ENCODE results near the gene RPS29.
"Not testable (repeated sequence)": the region's sequence is repeated elsewhere in the genome, so short reads cannot be mapped to it uniquely, and the experiment has no call there.

The RPS29 gene

GRCh38 chr14:49598189-49598484 is 12.0 kb upstream of the RPS29 start:
- DNase-seq (ENCODE audit: low spot score): no peak

- DNase-seq (ENCODE audit: low spot score): peak; percentile 27
Observed at GRCh38 chr14:49594347-49595091, 8.3 kb upstream of the RPS29 start.

- DNase-seq (ENCODE audit: low spot score): no peak
Observed at GRCh38 chr14:49593016-49593415, 6.8 kb upstream of the RPS29 start.

GRCh38 chr14:49589387-49589786 is 3.2 kb upstream of the RPS29 start:
- no peak for DNase-seq (ENCODE audit: low spot score)

- peak; percentile 47 for DNase-seq (ENCODE audit: low spot score)
Observed at GRCh38 chr14:49586673-49587460, 687 bp upstream of the RPS29 start.

GRCh38 chr14:49584981-49585640 is 1.1 kb downstream of the RPS29 start:
- not testable (repeated sequence) for DNase-seq (ENCODE audit: low spot score)

GRCh38 chr14:49584058-49584457 is 2.1 kb downstream of the RPS29 start:
- no peak for DNase-seq (ENCODE audit: low spot score)

- DNase-seq (ENCODE audit: low spot score): no peak
Observed at GRCh38 chr14:49583629-49584028, 2.6 kb downstream of the RPS29 start.

- DNase-seq (ENCODE audit: low spot score): no peak
Observed at GRCh38 chr14:49582113-49582977, 3.8 kb downstream of the RPS29 start.

GRCh38 chr14:49581209-49582112 is 4.7 kb downstream of the RPS29 start:
- no peak for DNase-seq (ENCODE audit: low spot score)

GRCh38 chr14:49579841-49580240 is 6.3 kb downstream of the RPS29 start:
- no peak for DNase-seq (ENCODE audit: low spot score)

- no peak for DNase-seq (ENCODE audit: low spot score)
Observed at GRCh38 chr14:49578141-49578540, 8.0 kb downstream of the RPS29 start.

- DNase-seq (ENCODE audit: low spot score): no peak
Observed at GRCh38 chr14:49574038-49574437, 12.1 kb downstream of the RPS29 start.

- no peak for DNase-seq (ENCODE audit: low spot score)
Observed at GRCh38 chr14:49569281-49569680, 16.9 kb downstream of the RPS29 start.

GRCh38 chr14:49566714-49567113 is 19.5 kb downstream of the RPS29 start:
- no peak for DNase-seq (ENCODE audit: low spot score)

GRCh38 chr14:49559979-49560768 is 26.0 kb downstream of the RPS29 start:
- DNase-seq (ENCODE audit: low spot score): no peak

- DNase-seq (ENCODE audit: low spot score): no peak
Observed at GRCh38 chr14:49553892-49554291, 32.3 kb downstream of the RPS29 start.

- DNase-seq (ENCODE audit: low spot score): no peak
Observed at GRCh38 chr14:49553106-49553505, 33.1 kb downstream of the RPS29 start.

- no peak for DNase-seq (ENCODE audit: low spot score)
Observed at GRCh38 chr14:49551569-49551968, 34.6 kb downstream of the RPS29 start.

Data from Ammon's horn (tissue), 1 donor.